Retinal pigment epithelial cell (primary cell): ENCODE data around the gene HS3ST5.
"Not testable (repeated sequence)": the region's sequence is repeated elsewhere in the genome, so short reads cannot be mapped to it uniquely, and the experiment has no call there.

ENCODE experiments used
- DNase-seq: peaks from one replicate; pipeline ENCODE4 v3.0.0-alpha.2; 2010; ENCODE audit warnings: low read depth
- H3K4me3 ChIP-seq: 2 replicates; pipeline ENCODE4 v1.5.1; 2011; ENCODE audit warnings: mild to moderate bottlenecking, low read length, control low read depth, moderate library complexity
- TF ChIP-seq, protein P1 (sequence below): conservative IDR thresholded peaks from 2 replicates; pipeline ENCODE4 v1.5.1; 2011; ENCODE audit warnings: low read depth, low read length, control low read depth, inconsistent platforms

Gene HS3ST5

DNA sequence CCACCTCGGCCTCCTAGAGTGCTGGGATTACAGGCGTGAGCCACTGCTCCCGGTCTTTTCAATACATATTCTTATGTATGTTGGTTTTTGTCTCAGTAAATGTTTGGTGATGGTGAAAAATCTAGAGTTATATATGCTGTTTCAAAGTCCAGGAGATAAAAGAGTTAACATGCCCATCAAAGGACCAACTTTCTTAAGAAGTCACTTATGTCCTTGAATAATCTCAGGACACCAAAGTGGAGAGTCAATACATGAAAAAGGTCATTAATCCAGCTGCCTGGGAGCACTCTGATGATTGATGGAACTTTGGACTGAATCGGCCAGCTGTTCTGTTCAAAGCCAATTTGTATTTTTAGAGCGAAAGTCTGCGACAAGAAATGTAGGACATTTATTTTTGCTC lies 312.1 kb downstream of the HS3ST5 start:
- DNase-seq: no peak
- TF ChIP-seq, protein P1, sequence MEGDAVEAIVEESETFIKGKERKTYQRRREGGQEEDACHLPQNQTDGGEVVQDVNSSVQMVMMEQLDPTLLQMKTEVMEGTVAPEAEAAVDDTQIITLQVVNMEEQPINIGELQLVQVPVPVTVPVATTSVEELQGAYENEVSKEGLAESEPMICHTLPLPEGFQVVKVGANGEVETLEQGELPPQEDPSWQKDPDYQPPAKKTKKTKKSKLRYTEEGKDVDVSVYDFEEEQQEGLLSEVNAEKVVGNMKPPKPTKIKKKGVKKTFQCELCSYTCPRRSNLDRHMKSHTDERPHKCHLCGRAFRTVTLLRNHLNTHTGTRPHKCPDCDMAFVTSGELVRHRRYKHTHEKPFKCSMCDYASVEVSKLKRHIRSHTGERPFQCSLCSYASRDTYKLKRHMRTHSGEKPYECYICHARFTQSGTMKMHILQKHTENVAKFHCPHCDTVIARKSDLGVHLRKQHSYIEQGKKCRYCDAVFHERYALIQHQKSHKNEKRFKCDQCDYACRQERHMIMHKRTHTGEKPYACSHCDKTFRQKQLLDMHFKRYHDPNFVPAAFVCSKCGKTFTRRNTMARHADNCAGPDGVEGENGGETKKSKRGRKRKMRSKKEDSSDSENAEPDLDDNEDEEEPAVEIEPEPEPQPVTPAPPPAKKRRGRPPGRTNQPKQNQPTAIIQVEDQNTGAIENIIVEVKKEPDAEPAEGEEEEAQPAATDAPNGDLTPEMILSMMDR: no peak
- H3K4me3 ChIP-seq: no peak overlapping the region

DNA sequence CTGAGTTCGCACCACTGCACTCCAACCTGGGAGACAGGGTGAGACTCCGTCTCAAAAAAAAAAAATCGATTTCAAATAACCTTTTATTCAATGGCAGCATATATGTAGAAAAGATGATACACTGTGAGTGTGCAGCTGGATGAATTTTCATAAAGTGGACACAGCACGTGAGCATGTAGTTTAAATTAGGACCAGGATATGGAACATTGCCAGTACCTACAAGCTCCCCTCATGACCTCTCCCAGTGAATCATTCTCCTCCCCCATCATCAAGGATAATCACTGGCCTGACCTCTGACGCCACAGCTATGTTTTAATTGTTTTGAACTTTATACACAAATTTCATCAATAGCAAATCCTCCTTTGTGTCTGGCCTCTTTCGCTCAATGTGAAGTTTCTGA lies 318.1 kb downstream of the HS3ST5 start:
- TF ChIP-seq, protein P1: no peak
- no peak overlapping the region for H3K4me3 ChIP-seq
- DNase-seq: no peak

DNA sequence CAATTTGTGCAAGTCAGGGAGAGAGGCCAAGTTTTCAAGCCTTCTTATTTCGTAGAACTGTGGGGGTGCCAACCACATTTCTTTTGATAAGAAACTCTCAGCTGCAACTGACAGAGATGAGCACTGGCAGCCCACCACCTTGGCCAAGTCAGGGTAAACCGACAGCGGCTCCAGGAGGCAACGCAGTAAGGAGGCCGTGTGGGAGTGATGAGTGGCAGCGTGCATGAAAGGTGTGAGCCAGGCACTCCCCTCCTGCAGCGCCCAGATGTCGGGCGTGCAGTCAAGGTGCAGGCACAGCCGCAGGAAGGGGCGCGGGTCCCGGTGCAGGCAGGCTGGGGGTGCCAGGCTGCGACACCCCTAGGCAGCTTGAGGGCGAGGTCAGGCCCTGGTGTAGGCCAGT lies 322.6 kb downstream of the HS3ST5 start:
- DNase-seq: no peak
- H3K4me3 ChIP-seq: no peak overlapping the region
- TF ChIP-seq, protein P1: no peak

DNA sequence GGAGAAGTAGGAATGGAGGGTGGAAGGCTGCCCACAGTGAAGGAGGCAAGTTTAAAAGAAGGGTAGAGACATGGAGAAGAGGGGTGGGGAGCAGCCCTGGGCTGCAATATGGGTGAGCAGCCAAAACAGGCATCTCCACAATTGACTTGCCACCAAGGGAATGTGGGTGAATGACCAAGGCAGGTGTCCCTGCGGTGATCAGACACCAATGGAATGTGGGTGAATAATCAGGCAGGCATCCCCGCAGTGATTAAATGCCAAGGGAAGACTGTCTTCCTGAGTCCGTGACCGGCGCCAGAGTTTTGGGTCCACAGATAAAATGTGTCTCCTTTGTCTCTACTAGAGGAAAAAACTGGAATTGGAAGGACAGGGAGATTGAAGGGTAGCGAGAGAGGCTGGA lies 325.7 kb downstream of the HS3ST5 start:
- DNase-seq, H3K4me3 ChIP-seq: not testable (repeated sequence)

- not testable (repeated sequence) for DNase-seq, H3K4me3 ChIP-seq
Measured at GRCh38 chr6:114014106-114014505, 328.7 kb downstream of the HS3ST5 start.

- DNase-seq, H3K4me3 ChIP-seq: not testable (repeated sequence)
Measured at GRCh38 chr6:114011486-114011885, 331.3 kb downstream of the HS3ST5 start.

GRCh38 chr6:114010540-114010939 lies 332.3 kb downstream of the HS3ST5 start:
- no peak for DNase-seq
- TF ChIP-seq, protein P1: no peak
- no peak overlapping the region for H3K4me3 ChIP-seq

DNA sequence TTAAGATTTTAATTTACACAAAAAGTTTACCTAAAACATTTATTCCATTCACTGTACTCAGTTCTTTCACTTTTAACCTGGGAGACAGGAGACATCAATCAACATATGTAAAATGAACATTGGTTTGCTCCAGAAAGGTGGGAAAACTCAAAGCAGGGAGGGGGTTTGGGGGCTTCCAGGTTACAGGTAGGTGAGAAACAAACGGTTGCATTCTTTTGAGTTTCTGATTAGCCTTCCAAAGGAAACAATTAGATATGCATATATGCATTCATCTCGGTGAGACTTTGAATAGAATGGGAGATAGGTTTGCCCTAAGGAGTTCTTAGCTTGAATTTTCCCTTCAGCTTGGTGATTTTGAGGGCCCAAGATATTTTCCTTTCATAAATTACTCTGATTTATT lies 333.6 kb downstream of the HS3ST5 start:
- TF ChIP-seq, protein P1: no peak
- DNase-seq: no peak

DNA sequence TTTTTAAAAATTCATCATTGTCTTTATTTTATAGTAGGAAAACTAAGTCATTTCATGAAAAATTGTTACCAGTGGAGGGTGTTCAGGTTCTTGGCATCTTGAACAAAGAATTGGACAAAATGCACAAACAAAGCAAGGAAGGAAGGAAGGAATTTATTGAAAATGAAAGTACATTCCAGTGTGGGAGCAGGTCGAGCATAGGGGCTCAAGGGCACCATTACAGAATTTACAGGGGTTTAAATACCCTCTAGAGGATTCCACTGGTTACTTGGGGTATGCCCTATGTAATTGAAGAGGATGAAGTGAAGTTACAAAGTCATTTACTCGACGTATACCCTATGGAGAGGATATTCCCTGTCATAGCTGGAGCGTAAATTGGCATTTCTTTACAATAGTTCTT lies 334.5 kb downstream of the HS3ST5 start:
- H3K4me3 ChIP-seq: no peak overlapping the region
- TF ChIP-seq, protein P1: no peak
- no peak for DNase-seq

More for the DNA sequence above, 333.6 kb downstream of the HS3ST5 start:
- no peak overlapping the region for H3K4me3 ChIP-seq
